Activated naive CD4-positive, alpha-beta T cell treated with anti-CD3 and anti-CD28 coated beads, Interleukin-2, amount 50 U/mL, for 72 hours (primary cell): ENCODE results near the gene INF2. TPM values are rescaled to one million over a fixed set of nuclear protein-coding genes. Genes with fewer than 3 reads are reported as not detected.
"Not testable (repeated sequence)": the region's sequence is repeated elsewhere in the genome, so short reads cannot be mapped to it uniquely, and the experiment has no call there.

Experiments used
- ATAC-seq, 2 donors: fragments of 150-1000 bp; cut with Tn5 transposase; 2 replicates each; pipeline ENCODE4 v1.10.0; 2021; ENCODE audit warnings: mild to moderate bottlenecking in 2 of 2, moderate library complexity in 2 of 2
- DNase-seq, 2 donors: peaks; one replicate each; pipeline ENCODE4 v3.0.0; 2021 to 2022; ENCODE audit warnings: low spot score in 2 of 2
- H3K27ac Mint-ChIP-seq, 2 donors: one replicate each; pipeline ENCODE4 v1.8.0; 2022; ENCODE audit warnings: mild to moderate bottlenecking in 2 of 2, mixed read lengths in 2 of 2
- H3K36me3 Mint-ChIP-seq, 2 donors: one replicate each; pipeline ENCODE4 v1.8.0; 2022; ENCODE audit warnings: mixed read lengths in 2 of 2
- H3K9me3 Mint-ChIP-seq, 2 donors: one replicate each; pipeline ENCODE4 v1.8.0; 2022; ENCODE audit warnings: mixed read lengths in 2 of 2
- total RNA-seq, 2 donors: library from RNA; stranded (reverse); gene quantifications; one replicate each; pipeline ENCODE4 v1.2.3, GENCODE V29; 2022

INF2 gene
- total RNA-seq, 2 donors from 2014 or later: 48.6 to 82.7 TPM

- no peak overlapping the region for H3K27ac Mint-ChIP-seq
- ATAC-seq (no peak), DNase-seq (no peak)
- H3K9me3 Mint-ChIP-seq: no peaks in the 10 kb centered on the region
- H3K36me3 Mint-ChIP-seq: no peaks in the 10 kb centered on the region
Observed at GRCh38 chr14:104728631-104729030, 39.2 kb downstream of the INF2 start.

GRCh38 chr14:104729176-104729834, 39.9 kb downstream of the INF2 start:
- not testable (repeated sequence) for ATAC-seq, H3K36me3 Mint-ChIP-seq, DNase-seq, H3K27ac Mint-ChIP-seq, H3K9me3 Mint-ChIP-seq

- DNase-seq (no peak), ATAC-seq (no peak)
- H3K9me3 Mint-ChIP-seq: no peaks in the 10 kb centered on the region
- H3K36me3 Mint-ChIP-seq: no peaks in the 10 kb centered on the region
- H3K27ac Mint-ChIP-seq: no peak overlapping the region
Observed at GRCh38 chr14:104729835-104730181, 40.4 kb downstream of the INF2 start.

GRCh38 chr14:104730487-104730886, 41.1 kb downstream of the INF2 start:
- Mint-ChIP-seq H3K27ac (peak overlapping the region in 1 of 2 donors; percentile 50), H3K9me3 (no peaks in the 10 kb centered on the region), H3K36me3 (no peaks in the 10 kb centered on the region)
- DNase-seq (no peak), ATAC-seq (no peak)

- Mint-ChIP-seq H3K9me3 (no peaks in the 10 kb centered on the region), H3K36me3 (no peaks in the 10 kb centered on the region), H3K27ac (no peak overlapping the region)
- no peak for DNase-seq
- ATAC-seq: no peak
Observed at GRCh38 chr14:104731320-104732294, 42.2 kb downstream of the INF2 start.

- ATAC-seq (no peak), DNase-seq (no peak)
- H3K27ac Mint-ChIP-seq: no peak overlapping the region
- no peaks in the 10 kb centered on the region for H3K9me3 Mint-ChIP-seq
- no peaks in the 10 kb centered on the region for H3K36me3 Mint-ChIP-seq
Observed at GRCh38 chr14:104732355-104732804, 43.0 kb downstream of the INF2 start.

- no peak for DNase-seq
- Mint-ChIP-seq H3K36me3 (no peaks in the 10 kb centered on the region), H3K9me3 (no peaks in the 10 kb centered on the region), H3K27ac (no peak overlapping the region)
- no peak for ATAC-seq
Observed at GRCh38 chr14:104732931-104733681, 43.7 kb downstream of the INF2 start.

GRCh38 chr14:104734051-104734587, 44.7 kb downstream of the INF2 start:
- H3K36me3 Mint-ChIP-seq: no peaks in the 10 kb centered on the region
- ATAC-seq (no peak), DNase-seq (no peak)
- no peak overlapping the region for H3K27ac Mint-ChIP-seq
- H3K9me3 Mint-ChIP-seq: no peaks in the 10 kb centered on the region

- no peak for DNase-seq
- no peaks in the 10 kb centered on the region for H3K9me3 Mint-ChIP-seq
- no peaks in the 10 kb centered on the region for H3K36me3 Mint-ChIP-seq
- no peak for ATAC-seq
- H3K27ac Mint-ChIP-seq: no peak overlapping the region
Observed at GRCh38 chr14:104734601-104734990, 45.2 kb downstream of the INF2 start.

- no peak for ATAC-seq
- Mint-ChIP-seq H3K9me3 (no peaks in the 10 kb centered on the region), H3K27ac (no peak overlapping the region), H3K36me3 (no peaks in the 10 kb centered on the region)
- no peak for DNase-seq
Observed at GRCh38 chr14:104734991-104735779, 45.8 kb downstream of the INF2 start.

GRCh38 chr14:104735830-104736642, 46.6 kb downstream of the INF2 start:
- no peak for DNase-seq

GRCh38 chr14:104738375-104739019, 49.1 kb downstream of the INF2 start:
- no peak for DNase-seq
- Mint-ChIP-seq H3K36me3 (no peaks in the 10 kb centered on the region), H3K9me3 (no peaks in the 10 kb centered on the region), H3K27ac (no peak overlapping the region)
- no peak for ATAC-seq

More at GRCh38 chr14:104735830-104736642, 46.6 kb downstream of the INF2 start:
- Mint-ChIP-seq H3K36me3 (no peaks in the 10 kb centered on the region), H3K9me3 (no peaks in the 10 kb centered on the region), H3K27ac (no peak overlapping the region)
- no peak for ATAC-seq

- DNase-seq: no peak
- ATAC-seq: no peak
- Mint-ChIP-seq H3K27ac (no peak overlapping the region), H3K9me3 (no peaks in the 10 kb centered on the region), H3K36me3 (no peaks in the 10 kb centered on the region)
Observed at GRCh38 chr14:104739026-104739425, 49.6 kb downstream of the INF2 start.

- DNase-seq: no peak
- ATAC-seq: no peak
- H3K27ac Mint-ChIP-seq: no peak overlapping the region
- H3K9me3 Mint-ChIP-seq: no peaks in the 10 kb centered on the region
- H3K36me3 Mint-ChIP-seq: no peaks in the 10 kb centered on the region
Observed at GRCh38 chr14:104739546-104740516, 50.4 kb downstream of the INF2 start.
